GM21360 (cell line): ENCODE data around the gene FBXL5.
"Not testable (repeated sequence)": the region's sequence is repeated elsewhere in the genome, so short reads cannot be mapped to it uniquely, and the experiment has no call there.

Experiments used
- ATAC-seq: cut with Tn5 transposase; IDR thresholded peaks from one replicate; pipeline ENCODE4 v1.9.1; 2021; ENCODE audit warnings: mild to moderate bottlenecking, moderate library complexity; ENCODE audit not compliant: unreplicated experiment

The FBXL5 gene

GRCh38 chr4:15652191-15652590 is 3.0 kb downstream of the FBXL5 start:
- ATAC-seq: no peak

DNA sequence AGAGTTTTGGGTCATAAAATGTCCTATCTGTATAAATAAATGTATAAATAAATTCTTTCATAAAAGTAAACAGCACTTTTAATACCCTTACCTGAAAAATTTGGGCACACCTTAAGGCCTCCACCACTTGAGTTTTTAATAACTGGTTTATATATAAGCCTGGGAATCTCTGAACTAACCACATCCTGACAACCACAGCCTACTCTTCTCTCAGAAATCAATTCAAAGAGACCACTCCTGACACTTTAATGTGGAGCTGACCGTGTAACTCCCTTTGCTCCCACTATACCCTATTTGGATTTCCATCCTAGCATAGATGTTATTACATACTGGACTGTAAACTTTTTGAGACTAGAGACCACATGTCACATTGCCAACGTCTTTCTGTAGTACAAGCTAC is 3.5 kb downstream of the FBXL5 start:
- no peak for ATAC-seq

DNA sequence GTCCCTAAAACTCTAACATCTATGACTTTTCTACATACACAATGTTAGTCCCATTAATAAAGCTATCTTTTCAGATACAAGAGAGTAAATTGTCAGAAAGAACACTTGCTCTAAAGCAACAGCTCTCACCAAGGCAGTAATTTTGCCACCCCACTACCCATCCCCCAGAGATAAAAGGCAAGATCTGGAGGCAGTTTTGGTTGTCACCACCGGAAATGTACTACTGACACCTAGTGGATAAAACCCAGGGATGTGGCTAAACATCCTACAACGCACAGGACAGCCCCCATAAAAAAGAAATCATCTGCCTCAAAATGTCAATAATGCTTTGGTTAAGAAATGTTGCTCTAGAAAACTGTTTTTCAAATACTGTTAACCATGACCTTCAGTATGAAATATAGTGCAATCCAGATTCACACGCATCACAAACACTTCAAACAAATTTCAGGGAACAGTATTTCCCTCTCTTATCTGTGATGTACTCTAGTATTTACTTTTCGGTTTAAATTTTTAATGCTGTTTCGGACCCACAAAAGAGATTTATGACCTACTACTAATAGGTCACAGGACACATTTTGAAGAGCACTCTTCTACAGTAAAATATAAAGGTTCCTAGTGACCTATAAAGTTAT is 5.1 kb downstream of the FBXL5 start:
- peak; percentile 40 for ATAC-seq

DNA sequence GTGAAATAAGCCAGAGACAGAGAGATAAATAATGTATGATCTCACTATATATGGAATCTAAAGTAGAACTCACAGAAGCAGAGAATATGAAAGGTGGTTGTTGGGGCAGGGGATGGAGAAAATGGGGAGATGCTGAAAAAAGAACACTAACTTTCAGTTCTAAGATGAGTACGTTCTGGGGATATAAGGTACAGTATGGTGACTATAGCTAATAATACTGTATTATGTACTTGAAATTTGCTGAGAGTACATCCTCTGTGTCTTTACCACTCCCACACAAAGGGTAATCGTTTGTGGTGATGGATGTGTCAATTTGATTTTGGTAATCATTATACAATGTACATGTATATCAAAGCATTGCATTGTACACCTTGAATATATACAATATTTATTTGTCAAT is 6.6 kb downstream of the FBXL5 start:
- ATAC-seq: peak; percentile 62

GRCh38 chr4:15638418-15638817 is 16.7 kb downstream of the FBXL5 start:
- no peak for ATAC-seq

DNA sequence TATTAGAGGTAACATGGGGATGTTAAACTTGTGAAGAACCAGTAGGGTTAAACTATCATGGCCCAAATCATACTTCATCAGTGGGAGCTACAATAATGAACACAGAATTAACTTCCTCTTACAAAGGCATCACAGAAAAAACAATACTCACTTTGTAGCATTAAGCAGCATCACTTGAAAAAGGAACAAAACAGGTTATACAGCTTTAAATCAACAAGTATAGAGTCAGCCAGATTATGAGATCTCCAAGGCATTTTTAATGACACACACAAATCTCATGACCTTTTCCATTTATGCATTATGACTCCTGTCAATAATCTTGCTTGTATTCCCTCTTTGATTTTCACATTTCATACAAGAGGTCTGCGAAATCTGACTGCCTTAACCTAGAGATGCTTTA is 18.3 kb downstream of the FBXL5 start:
- no peak for ATAC-seq

GRCh38 chr4:15617407-15617806 is 37.8 kb downstream of the FBXL5 start:
- not testable (repeated sequence) for ATAC-seq

- not testable (repeated sequence) for ATAC-seq
Measured at GRCh38 chr4:15614891-15615290, 40.3 kb downstream of the FBXL5 start.

DNA sequence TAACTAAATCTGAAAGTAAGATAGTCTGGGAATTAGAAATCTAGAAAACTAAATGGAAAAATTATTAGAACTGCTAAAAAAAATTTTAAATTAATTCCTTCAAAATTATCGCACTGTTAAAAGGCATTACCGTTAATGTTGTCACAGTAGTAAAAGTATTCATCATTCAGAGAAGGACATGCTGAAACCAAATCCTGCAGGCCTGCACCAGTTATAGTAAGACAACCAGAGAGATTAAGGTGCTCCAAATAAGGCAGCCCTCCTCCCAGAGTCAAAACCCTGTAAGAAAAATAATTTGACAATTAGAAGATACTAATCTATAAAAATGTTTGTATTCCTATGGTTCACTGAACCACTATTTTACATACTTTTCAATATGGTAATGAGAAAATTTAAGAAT is 43.0 kb downstream of the FBXL5 start:
- no peak for ATAC-seq

DNA sequence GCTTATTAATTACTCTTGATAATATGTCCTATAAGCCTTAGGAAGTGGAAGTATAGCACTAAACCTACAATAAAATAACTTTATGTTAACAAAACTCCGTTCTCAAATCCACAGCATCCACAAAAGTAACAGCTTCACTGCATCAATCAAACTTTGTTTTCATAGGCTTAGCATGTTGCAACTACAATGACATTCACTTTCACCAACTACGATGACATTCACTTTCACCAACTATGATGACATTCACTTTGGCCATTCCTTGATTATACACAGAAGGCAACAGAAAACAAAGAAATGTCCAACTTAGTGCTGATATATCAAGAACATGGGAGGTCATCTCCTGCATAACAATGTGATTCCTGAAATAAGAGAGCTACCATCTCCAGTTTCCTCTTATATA is 44.3 kb downstream of the FBXL5 start:
- ATAC-seq: no peak

DNA sequence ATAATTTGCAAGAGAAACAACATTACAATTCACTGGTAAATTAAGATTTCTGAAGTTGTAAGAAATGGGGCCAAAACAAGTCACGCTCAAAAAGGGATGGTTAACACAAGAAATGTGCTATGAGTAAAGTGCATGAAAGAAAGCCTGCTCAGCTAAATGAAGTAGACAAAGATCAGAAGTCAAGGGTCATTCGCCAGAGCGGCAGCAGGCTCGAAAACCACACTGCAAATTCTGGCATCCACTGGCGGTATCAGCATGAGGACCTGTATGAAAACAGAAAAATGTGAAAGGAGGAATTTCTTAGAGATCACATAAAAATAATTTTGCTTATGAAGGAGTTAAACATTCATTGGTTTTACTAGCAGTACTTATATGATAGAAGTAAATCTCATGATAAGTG is 49.6 kb downstream of the FBXL5 start:
- no peak for ATAC-seq

DNA sequence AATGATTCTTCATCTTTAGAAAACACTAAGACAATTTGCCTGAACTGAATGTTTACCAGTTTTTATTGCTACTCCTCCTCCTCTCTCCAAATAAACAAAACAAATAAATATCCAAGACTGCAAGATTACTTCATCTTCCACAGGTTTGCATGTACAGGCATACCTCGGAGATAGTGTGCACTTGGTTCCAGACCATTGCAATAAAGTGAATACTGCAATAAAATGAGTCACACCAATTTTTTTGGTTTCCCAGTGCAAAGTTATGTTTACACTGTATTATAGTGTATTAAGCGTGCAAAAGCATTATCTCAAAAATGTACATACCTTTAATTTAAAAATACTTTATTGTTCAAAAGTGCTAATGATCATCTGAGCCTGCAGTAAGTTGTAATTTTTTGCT is 53.3 kb downstream of the FBXL5 start:
- ATAC-seq: no peak

DNA sequence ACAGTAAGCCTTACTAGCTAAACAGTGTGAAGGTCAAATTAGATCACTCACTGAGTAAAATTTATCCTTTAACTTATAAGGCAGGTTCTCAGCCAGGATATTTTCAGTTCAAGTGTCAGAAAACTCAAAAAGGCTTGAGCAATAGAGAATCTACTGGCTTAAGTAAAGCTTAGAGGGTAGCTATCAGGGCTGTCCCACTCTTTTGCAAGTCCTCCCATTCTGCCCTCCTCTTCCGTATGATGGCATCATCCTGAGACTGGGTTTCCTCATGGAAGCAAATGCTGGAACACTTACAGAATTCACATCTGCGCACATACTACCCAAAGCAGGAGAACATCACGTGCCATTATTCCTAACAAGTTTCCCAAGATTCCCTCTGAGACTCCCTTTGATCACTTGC is 55.0 kb downstream of the FBXL5 start:
- ATAC-seq: no peak

DNA sequence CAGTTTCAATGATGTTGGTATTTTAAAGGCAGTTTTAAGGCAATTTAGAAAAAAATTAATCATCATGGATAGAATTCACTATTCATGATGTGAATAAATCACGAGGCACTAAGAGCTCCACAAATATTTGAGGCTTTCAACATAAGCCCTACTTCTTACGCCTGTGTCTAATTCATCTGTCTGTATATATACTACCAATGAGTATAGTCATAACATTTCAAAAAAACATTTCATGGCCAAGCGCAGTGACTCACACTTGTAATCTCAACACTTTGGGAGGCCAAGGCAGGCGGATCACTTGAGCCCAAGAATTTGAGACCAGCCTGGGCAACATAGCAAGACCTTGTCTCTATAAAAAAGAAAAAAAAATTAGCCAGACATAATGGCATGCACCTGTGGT is 56.5 kb downstream of the FBXL5 start:
- no peak for ATAC-seq

DNA sequence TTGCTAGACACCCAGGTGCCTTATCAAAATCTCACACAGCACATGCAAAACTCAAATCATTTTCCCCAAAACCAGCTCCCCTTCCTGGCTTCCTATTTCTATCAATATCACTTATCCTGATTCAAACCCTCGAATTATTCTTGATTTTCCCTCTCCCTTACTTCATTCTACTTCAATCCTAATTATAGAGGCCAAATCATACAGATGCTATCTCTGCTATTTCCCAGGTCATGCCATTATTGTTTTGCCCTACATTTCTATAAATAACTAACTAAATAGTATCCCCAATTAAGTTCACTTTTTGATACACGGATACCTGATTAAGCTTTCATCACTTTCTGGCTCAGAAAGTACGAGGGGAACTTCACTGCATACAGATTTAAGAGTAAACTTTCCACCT is 62.4 kb downstream of the FBXL5 start:
- ATAC-seq: no peak

- ATAC-seq: no peak
Measured at GRCh38 chr4:15587649-15588048, 67.5 kb downstream of the FBXL5 start.

GRCh38 chr4:15586066-15586465 is 69.1 kb downstream of the FBXL5 start:
- no peak for ATAC-seq

- no peak for ATAC-seq
Measured at GRCh38 chr4:15585331-15585730, 69.8 kb downstream of the FBXL5 start.

GRCh38 chr4:15584785-15585184 is 70.4 kb downstream of the FBXL5 start:
- no peak for ATAC-seq

DNA sequence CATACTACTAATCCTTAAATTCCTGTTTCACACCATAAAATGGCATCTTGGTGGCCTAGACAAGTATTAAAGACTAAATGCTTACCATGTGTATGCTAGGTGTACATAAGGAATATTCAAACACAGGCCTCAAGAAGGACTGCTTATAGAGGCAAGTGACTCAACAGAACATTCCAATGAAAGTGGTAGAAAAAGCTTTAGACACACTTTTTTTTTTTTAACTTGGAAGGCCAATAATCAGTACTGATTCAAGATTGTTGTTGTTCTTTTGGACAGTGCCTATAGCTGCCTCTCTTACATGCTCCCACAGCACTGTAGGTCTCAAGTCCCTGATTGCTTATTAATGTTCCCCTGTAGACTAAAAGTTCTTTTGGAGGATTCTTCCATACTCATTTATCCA is 77.6 kb downstream of the FBXL5 start:
- no peak for ATAC-seq

DNA sequence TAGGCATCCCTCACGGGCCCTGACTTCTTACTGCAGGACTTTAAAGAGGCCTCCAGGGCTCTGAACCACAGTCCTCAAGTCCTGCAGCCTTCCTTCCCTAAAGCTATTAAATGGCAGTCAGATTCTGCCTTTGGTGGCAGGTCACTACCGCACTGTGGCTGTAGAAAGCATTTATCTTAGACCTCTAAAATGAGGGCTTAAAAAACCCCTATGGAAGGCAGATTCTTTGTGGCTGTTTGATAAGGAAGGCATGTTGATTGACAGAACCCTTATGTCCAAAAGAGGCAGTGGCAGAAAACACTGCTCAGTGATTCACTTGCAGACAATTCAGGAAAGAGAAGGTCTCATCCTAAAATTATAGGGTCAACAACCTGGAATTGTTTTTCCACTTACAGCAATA is 79.2 kb downstream of the FBXL5 start:
- no peak for ATAC-seq

DNA sequence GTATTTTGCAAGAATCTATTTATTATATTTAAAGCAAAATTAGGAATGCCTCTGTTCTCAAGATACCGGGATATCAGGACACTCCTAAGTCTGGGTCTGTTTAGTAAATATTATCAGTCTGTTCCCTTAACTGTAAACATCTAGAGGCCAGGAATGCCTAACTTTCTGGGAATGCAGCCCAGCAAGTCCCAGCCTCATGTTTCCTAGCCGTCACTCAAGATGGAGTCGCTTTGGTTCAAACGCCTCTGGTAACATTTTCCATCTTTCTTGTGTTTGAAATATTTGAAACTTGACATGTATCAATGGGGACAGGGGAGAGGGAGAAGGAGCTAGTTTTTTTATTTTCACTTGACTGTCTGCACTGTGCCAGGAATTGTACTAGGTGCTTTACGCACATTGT is 85.4 kb downstream of the FBXL5 start:
- no peak for ATAC-seq

DNA sequence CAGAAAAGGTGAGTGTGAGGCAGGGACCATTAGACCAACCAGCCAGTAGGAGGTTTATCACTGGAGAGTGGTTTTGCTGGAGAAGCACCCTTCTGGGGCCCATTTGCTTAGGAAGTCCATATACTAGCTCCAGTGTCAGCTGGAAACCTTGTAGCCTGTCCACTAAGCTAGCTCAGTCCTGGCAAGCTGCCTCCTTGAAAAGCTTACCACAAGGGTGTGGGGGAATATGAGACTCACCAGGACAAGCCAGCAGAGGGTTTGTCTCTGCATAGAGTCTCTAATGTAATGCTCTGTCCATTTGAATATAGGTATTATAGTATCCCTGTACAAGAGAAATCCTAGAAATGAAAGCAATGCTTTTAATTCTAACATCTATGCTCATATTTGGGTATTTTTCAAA is 86.3 kb downstream of the FBXL5 start:
- no peak for ATAC-seq

GRCh38 chr4:15563871-15564270 is 91.3 kb downstream of the FBXL5 start:
- ATAC-seq: no peak
